Loucy (cell line): ENCODE results near the gene STAT4.
"Not testable (repeated sequence)": the region's sequence is repeated elsewhere in the genome, so short reads cannot be mapped to it uniquely, and the experiment has no call there.

Experiments used
- H2AFZ ChIP-seq: fragments of 200-600 bp; sonication (generic); 2 replicates; pipeline ENCODE4 v1.6.0; 2016; ENCODE audit warnings: antibody characterized with exemption, mild to moderate bottlenecking, low read length, moderate library complexity
- H3F3A ChIP-seq: fragments of 200-600 bp; 2 replicates; pipeline ENCODE4 v1.6.0; 2016; ENCODE audit warnings: antibody characterized with exemption, low read depth, mild to moderate bottlenecking
- H3K27me3 ChIP-seq: fragments of 200-600 bp; sonication (generic); 2 replicates; pipeline ENCODE4 v1.6.1; 2014; ENCODE audit warnings: low read length, mild to moderate bottlenecking; ENCODE audit not compliant: insufficient read depth, poor library complexity, severe bottlenecking
- H3K36me3 ChIP-seq: fragments of 200-600 bp; sonication (generic); 2 replicates; pipeline ENCODE4 v1.6.1; 2016; ENCODE audit warnings: low read length; ENCODE audit not compliant: insufficient read depth
- H3K4me1 ChIP-seq: fragments of 200-600 bp; sonication (generic); 2 replicates; pipeline ENCODE4 v1.5.1; 2014; ENCODE audit warnings: low read length, mild to moderate bottlenecking; ENCODE audit not compliant: insufficient read depth, poor library complexity, severe bottlenecking
- H3K4me2 ChIP-seq: fragments of 200-600 bp; sonication (generic); 2 replicates; pipeline ENCODE4 v1.6.0; 2014; ENCODE audit warnings: antibody characterized with exemption, low read length, low read depth, mild to moderate bottlenecking; ENCODE audit not compliant: poor library complexity, severe bottlenecking
- H3K4me3 ChIP-seq: fragments of 200-600 bp; sonication (generic); 2 replicates; pipeline ENCODE4 v1.5.1; 2014; ENCODE audit warnings: low read length, mild to moderate bottlenecking, mixed read lengths; ENCODE audit not compliant: poor library complexity, severe bottlenecking
- H3K79me2 ChIP-seq: fragments of 200-600 bp; sonication (generic); 2 replicates; pipeline ENCODE4 v1.6.1; 2014; ENCODE audit warnings: low read length; ENCODE audit not compliant: insufficient read depth
- H3K9ac ChIP-seq: fragments of 200-600 bp; sonication (generic); 2 replicates; pipeline ENCODE4 v1.6.0; 2014; ENCODE audit warnings: mild to moderate bottlenecking, low read depth, low read length, moderate library complexity; ENCODE audit not compliant: poor library complexity, severe bottlenecking
- H3K9me2 ChIP-seq: fragments of 200-600 bp; sonication (generic); replicated peaks from 2 replicates; pipeline ENCODE4 v1.6.1; 2016; ENCODE audit warnings: low read depth, low read length, mixed read lengths
- H3K9me3 ChIP-seq: fragments of 200-600 bp; sonication (generic); 2 replicates; pipeline ENCODE4 v1.6.1; 2014; ENCODE audit warnings: mild to moderate bottlenecking, antibody characterized with exemption, low read length, low read depth; ENCODE audit not compliant: insufficient read depth
- H4K20me1 ChIP-seq: fragments of 200-600 bp; sonication (generic); 2 replicates; pipeline ENCODE4 v1.6.0; 2014; ENCODE audit warnings: antibody characterized with exemption, low read length, mild to moderate bottlenecking; ENCODE audit not compliant: insufficient read depth, poor library complexity, severe bottlenecking
- EZH2phosphoT487 ChIP-seq: fragments of 200-600 bp; IDR thresholded peaks from 2 replicates; pipeline ENCODE4 v1.6.1; 2018; ENCODE audit warnings: antibody characterized with exemption, mild to moderate bottlenecking, moderate library complexity, borderline replicate concordance
- TF ChIP-seq, protein P1 (sequence below): fragments of 200-600 bp; sonication (generic); conservative IDR thresholded peaks from 2 replicates; pipeline ENCODE4 v1.5.1; 2014; ENCODE audit warnings: mild to moderate bottlenecking, antibody characterized with exemption, low read length

The STAT4 gene

GRCh38 chr2:190996947-190997346 is 153.8 kb downstream of the STAT4 start:
- peaks cover 87% of the 10 kb centered on the region; the same call in 1 of the 2 replicates for H3K36me3 ChIP-seq
- TF ChIP-seq EZH2phosphoT487: no peak
- TF ChIP-seq, protein P1, sequence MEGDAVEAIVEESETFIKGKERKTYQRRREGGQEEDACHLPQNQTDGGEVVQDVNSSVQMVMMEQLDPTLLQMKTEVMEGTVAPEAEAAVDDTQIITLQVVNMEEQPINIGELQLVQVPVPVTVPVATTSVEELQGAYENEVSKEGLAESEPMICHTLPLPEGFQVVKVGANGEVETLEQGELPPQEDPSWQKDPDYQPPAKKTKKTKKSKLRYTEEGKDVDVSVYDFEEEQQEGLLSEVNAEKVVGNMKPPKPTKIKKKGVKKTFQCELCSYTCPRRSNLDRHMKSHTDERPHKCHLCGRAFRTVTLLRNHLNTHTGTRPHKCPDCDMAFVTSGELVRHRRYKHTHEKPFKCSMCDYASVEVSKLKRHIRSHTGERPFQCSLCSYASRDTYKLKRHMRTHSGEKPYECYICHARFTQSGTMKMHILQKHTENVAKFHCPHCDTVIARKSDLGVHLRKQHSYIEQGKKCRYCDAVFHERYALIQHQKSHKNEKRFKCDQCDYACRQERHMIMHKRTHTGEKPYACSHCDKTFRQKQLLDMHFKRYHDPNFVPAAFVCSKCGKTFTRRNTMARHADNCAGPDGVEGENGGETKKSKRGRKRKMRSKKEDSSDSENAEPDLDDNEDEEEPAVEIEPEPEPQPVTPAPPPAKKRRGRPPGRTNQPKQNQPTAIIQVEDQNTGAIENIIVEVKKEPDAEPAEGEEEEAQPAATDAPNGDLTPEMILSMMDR: no peak

GRCh38 chr2:190996338-190996946 is 154.4 kb downstream of the STAT4 start:
- H3K27me3 ChIP-seq: no peaks in the 10 kb centered on the region
- H3K36me3 ChIP-seq: peaks cover 88% of the 10 kb centered on the region; the same call in 1 of the 2 replicates
- no peak overlapping the region for H3K9ac ChIP-seq
- no peaks in the 10 kb centered on the region for H3F3A ChIP-seq
- H3K4me3 ChIP-seq: no peak overlapping the region
- H3K9me3 ChIP-seq: no peaks in the 10 kb centered on the region
- no peak for TF ChIP-seq EZH2phosphoT487
- TF ChIP-seq, protein P1: peak; percentile 94
- H3K4me1 ChIP-seq: no peaks in the 10 kb centered on the region
- H2AFZ ChIP-seq: no peak overlapping the region
- H3K9me2 ChIP-seq: no peaks in the 10 kb centered on the region
- H4K20me1 ChIP-seq: no peaks in the 10 kb centered on the region
- H3K79me2 ChIP-seq: no peaks in the 10 kb centered on the region
- no peak overlapping the region for H3K4me2 ChIP-seq

More at GRCh38 chr2:190996947-190997346, 153.8 kb downstream of the STAT4 start:
- Histone ChIP-seq H3K79me2 (no peaks in the 10 kb centered on the region), H3K4me2 (no peak overlapping the region), H3K9ac (no peak overlapping the region), H3K9me3 (no peaks in the 10 kb centered on the region), H4K20me1 (no peaks in the 10 kb centered on the region), H3K27me3 (no peaks in the 10 kb centered on the region), H3K4me1 (no peaks in the 10 kb centered on the region), H3F3A (no peaks in the 10 kb centered on the region), H3K4me3 (no peak overlapping the region), H2AFZ (no peak overlapping the region), H3K9me2 (no peaks in the 10 kb centered on the region)

- H3K9me3 ChIP-seq, H3K9me2 ChIP-seq, H3K4me2 ChIP-seq, H2AFZ ChIP-seq, H3K79me2 ChIP-seq, H3K4me1 ChIP-seq, H3K27me3 ChIP-seq, H3K4me3 ChIP-seq, H4K20me1 ChIP-seq, H3K9ac ChIP-seq, H3F3A ChIP-seq: not testable (repeated sequence)
- peaks cover 88% of the 10 kb centered on the region; the same call in 1 of the 2 replicates for H3K36me3 ChIP-seq
Measured at GRCh38 chr2:190995315-190995714, 155.5 kb downstream of the STAT4 start.

DNA sequence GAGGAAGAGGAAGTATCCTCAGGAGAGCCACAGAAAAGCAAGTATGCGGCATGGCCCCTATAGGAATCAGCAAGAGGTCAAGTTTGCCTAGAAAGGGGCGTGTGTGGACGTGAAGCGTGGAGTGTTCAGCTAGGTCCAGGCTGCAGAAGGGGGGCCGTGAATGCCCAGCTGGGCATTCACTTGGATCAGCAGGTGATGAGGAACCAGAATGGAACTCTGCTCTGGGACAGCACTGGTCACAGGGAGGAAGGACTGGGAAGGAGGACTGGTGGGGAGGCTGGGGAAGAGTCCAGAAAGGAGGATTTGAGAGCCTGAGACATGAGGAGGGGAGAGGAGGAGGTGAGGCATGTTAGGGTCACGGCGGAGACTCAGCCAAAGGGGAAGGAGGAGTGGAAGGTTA is 156.6 kb downstream of the STAT4 start:
- H3K4me3 ChIP-seq: no peak overlapping the region
- H3K4me2 ChIP-seq: no peak overlapping the region
- H3K36me3 ChIP-seq: peaks cover 88% of the 10 kb centered on the region; the same call in 1 of the 2 replicates
- TF ChIP-seq, protein P1: no peak
- no peak for TF ChIP-seq EZH2phosphoT487
- H3K9ac ChIP-seq: no peak overlapping the region
- no peaks in the 10 kb centered on the region for H3F3A ChIP-seq
- no peak overlapping the region for H2AFZ ChIP-seq
- H3K27me3 ChIP-seq: no peaks in the 10 kb centered on the region
- no peaks in the 10 kb centered on the region for H3K9me2 ChIP-seq
- no peaks in the 10 kb centered on the region for H3K79me2 ChIP-seq
- no peaks in the 10 kb centered on the region for H3K4me1 ChIP-seq
- H3K9me3 ChIP-seq: no peaks in the 10 kb centered on the region
- H4K20me1 ChIP-seq: no peaks in the 10 kb centered on the region
